Mammary microvascular endothelial cell (primary cell): ENCODE data around the gene ATP5IF1. TPM values are rescaled to one million over a fixed set of nuclear protein-coding genes. Genes with fewer than 3 reads are reported as not detected.

Experiments
- total RNA-seq: library from RNA; depleted of rRNA; stranded (reverse); fragments of >200 nt; gene quantifications from 2 replicates; pipeline ENCODE4 v1.2.3, GENCODE V29; 2015

ATP5IF1 gene
- total RNA-seq: 256 and 284 TPM in 2 replicates

GRCh38 chr1:28235755-28236655 is at the start of gene ATP5IF1:
Gene ATP5IF1, plus strand, starts transcription at chr1:28236124. Its CDS starts 60 bp downstream, at chr1:28236184.

GRCh38 chr1:28232558-28233263 is 3.2 kb upstream of the ATP5IF1 start, which contains the start of gene DNAJC8:
Gene DNAJC8, minus strand, starts transcription at chr1:28233029. Its CDS starts 31 bp downstream, at chr1:28232998.

DNA sequence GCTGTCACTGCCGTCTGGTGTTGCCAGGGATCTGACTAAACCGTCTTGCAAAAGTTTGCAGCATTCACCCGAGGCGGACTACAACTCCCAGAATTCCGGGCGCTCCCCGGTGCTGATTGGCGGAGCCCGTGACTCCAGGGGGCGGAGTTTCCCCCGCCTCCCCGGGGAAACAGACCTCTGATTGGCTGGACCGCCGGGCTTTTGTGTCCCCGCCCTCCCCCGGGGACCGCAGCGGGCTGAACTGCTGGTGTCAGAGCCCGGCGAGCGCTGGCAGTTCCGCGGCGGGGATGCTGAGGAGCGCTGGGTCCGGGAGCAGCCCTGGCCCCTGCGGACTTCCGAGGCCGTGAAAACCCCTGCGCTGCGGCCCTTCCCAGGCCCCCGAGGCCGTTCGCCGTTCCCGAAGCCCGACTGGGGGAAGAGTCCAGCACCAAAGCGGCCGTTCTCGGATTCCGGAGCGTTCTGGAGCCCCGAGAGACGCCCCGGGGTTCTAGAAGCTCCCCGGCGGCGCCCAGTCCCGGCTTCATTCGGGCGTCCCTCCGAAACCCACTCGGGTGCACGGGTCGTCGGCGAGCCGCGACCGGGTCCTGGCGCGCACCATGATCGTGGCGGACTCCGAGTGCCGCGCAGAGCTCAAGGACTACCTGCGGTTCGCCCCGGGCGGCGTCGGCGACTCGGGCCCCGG is 23.5 kb downstream of the ATP5IF1 start, which contains the start of gene SESN2:
Gene SESN2 (plus strand): TSS at position 267 of the 682 bp plus-strand sequence. CDS start 330 bp downstream, at position 597.

Other genes starting within 250 kb of the ATP5IF1 start
- 16.5 and 18.1 TPM in 2 replicates for gene EYA3, start 147.5 kb upstream of the ATP5IF1 start, total RNA-seq
- 0.05 TPM in 1 of 2 replicates, not detected in the other for gene PTAFR, start 59.4 kb upstream of the ATP5IF1 start, total RNA-seq
- gene DNAJC8, start 3.1 kb upstream of the ATP5IF1 start, total RNA-seq: 82.1 and 82.3 TPM in 2 replicates
- 14.1 and 15.0 TPM in 2 replicates for gene SESN2, start 23.4 kb downstream of the ATP5IF1 start, total RNA-seq
- 13.4 and 16.0 TPM in 2 replicates for gene MED18, start 92.9 kb downstream of the ATP5IF1 start, total RNA-seq
- gene PHACTR4, start 133.6 kb downstream of the ATP5IF1 start, total RNA-seq: 23.4 and 24.6 TPM in 2 replicates